T-helper 22 cell (primary cell): ENCODE measurements around the gene ZBTB40.

ENCODE experiments used
- DNase-seq: peaks from one replicate; pipeline ENCODE4 v3.0.0-alpha.2; 2020; ENCODE audit warnings: low read depth

The ZBTB40 gene

GRCh38 chr1:22562584-22563583 lies 111.2 kb downstream of the ZBTB40 start, which contains the start of gene EPHA8:
Gene EPHA8, plus strand, starts transcription at chr1:22563489. Its CDS starts 147 bp downstream, at chr1:22563636.
- DNase-seq, result no peak

- no peak for DNase-seq
Measured at GRCh38 chr1:22563671-22564602, 112.3 kb downstream of the ZBTB40 start.

GRCh38 chr1:22566161-22566560 lies 114.5 kb downstream of the ZBTB40 start:
- no peak for DNase-seq

DNA sequence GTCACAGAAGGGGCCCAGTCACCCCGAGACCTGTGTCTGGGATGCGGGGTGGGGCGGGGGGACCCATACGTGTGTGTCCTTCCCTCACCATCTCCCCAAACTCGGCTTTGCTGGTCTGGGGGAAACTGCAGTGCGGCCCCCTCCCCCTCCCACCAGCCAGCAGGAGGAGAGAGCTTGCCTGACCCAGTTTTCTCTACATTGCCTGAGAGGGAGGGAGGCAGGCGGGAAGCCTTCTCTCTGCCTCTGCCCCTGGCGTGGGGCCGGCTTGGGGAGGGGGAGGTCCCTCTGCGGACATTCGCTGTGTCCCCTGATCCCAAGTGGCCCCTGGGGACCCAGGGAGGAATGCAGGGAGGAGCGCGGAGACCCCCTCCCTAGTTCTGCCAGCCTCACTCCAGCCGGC lies 115.5 kb downstream of the ZBTB40 start:
- no peak for DNase-seq

DNA sequence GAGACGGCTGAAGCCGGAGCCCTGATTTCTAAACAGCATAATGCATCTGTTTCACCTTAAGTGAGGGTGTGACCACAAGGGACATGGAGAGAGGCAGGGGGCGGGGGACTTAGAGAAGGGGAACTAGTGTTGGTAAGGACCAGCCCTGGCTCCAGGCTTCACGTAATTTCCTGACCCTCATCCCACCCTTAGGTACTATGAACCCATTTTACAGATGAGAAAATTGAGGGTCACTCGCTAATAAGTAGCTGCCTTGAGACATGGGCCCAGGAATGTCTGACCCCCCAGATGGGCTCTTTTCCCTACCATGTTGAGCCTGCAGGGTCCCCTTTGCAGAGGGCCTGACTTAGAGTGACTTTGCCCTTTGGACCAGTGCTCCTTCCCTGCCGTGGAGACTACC lies 116.3 kb downstream of the ZBTB40 start:
- DNase-seq, result no peak

DNA sequence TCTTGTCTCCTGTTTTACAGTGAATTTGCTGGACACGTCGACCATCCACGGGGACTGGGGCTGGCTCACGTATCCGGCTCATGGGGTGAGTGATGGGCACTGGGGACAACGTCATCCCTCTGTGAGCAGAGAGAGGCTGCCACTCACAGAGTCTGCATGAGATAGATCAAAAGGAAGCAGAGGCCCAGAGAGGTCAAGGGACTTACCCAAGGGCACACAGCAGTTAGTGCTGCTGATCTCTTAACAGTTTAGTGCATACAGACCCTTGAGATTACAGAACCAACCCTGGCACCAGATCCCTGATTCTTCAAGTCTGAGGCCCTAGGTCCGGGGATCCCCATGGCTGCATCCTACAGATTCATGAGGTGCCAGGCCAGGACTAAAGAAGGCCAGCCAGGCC lies 117.6 kb downstream of the ZBTB40 start:
- DNase-seq, result no peak

- DNase-seq, result no peak
Measured at GRCh38 chr1:22570140-22570909, 118.7 kb downstream of the ZBTB40 start.

DNA sequence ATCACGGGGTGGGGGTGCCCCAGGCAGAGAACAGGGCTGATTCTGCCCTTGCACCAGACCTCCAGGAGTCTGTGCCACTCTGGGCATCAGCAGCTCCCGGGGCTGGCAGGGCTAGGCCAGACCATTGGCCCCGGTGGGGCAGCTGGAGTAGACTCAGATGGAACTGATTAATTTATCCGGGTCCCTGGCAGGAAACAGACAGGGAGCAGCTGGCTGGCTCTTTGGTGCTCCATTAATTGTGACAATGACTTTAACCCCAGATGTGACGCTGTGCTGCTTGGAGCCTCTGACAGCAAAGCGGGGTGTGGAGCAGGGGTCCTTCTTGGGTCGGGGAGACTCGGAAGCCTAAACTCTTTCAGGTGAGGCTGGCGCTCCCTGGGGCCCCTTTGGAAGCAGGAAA lies 121.2 kb downstream of the ZBTB40 start:
- no peak for DNase-seq

- DNase-seq, result no peak
Measured at GRCh38 chr1:22573237-22573636, 121.6 kb downstream of the ZBTB40 start.

- no peak for DNase-seq
Measured at GRCh38 chr1:22575532-22576149, 124.0 kb downstream of the ZBTB40 start.

GRCh38 chr1:22576150-22576544 lies 124.5 kb downstream of the ZBTB40 start:
- no peak for DNase-seq

GRCh38 chr1:22576617-22577016 lies 125.0 kb downstream of the ZBTB40 start:
- DNase-seq, result no peak

DNA sequence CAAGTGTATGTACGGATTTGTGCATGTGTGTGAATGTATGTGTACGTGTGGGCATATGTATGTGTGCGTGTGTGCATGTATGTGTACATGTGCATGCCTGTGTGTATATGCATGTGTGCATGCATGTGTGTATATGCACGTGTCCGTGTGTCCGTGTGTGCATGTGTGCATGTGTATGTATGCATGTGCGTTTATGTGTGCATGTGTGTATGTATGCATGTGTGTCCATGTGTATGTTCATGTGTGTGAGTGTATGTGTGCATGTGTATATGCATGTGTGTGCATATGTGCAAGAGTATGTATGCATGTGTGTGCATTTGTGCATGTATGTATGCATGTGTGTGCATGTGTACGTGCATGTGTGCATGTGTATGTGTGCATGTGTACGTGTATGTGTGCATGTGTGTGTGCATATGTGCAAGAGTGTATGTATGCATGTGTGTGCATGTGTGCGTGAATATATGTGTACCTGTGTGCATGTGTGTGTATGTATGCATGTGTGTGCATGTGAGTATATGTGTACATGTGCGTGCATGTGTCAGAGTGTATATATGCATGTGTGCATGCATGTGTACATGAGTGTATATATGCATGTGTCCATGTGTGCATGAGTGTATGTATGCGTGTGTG lies 127.2 kb downstream of the ZBTB40 start:
- DNase-seq, result no peak

DNA sequence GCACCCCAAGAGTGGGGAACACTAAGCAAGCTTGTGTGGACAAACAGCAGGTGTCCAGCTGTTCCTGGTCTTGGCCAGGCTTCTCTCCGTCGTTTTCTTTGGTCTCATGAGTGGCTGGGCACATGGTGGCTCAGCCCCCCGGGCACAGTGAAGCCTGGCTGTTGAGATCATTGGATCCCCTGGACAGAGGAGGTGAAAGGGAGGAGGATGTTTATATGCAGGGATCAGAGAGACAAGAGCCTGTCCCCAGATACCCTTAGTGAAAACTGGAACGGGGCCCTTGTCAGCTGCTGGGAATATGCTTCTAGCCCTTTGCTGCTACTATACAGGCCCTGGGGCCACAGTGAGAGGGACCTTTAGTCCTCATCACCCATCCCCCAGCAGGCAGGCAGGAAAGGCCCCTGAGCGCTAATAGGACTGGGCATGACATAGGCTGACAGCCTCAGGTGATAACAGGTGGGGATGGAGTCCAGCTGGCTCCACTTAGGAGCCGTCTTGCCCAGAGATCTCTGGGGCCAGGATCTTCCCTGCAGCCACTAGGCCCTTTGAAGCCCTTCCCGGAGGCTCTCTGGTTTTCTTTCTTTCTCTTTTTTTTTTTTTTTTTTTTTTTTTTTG lies 128.0 kb downstream of the ZBTB40 start:
- DNase-seq, result no peak
